GM12878 (cell line): ENCODE data around the gene GSTM5. TPM values are rescaled to one million over a fixed set of nuclear protein-coding genes. Genes with fewer than 3 reads are reported as not detected.

Source experiments
- ATAC-seq: fragments of 200-7000 bp; cut with Tn5 transposase; 3 replicates; pipeline ENCODE4 v1.9.1; 2020; ENCODE audit warnings: mild to moderate bottlenecking, moderate library complexity
- BruUV-seq: library from RNA; stranded (reverse); fragments of 400-500 nt; replicated peaks from 2 replicates; lab custom pipeline; 2021; lab: Mats Ljungman, UMichigan
- CTCF ChIA-PET: fragments of 300-600 bp; sonication (Branson Sonifier 250); formaldehyde crosslinking; extraction: SDS; loops from one replicate; lab custom pipeline; 2021; ENCODE audit warnings: inconsistent platforms; lab: Yijun Ruan, JAX
- POLR2A ChIA-PET: fragments of 350-600 bp; formaldehyde crosslinking; extraction: SDS; loops from one replicate; lab custom pipeline; 2021; ENCODE audit warnings: inconsistent platforms; lab: Charles Lee
- RAD21 ChIA-PET: fragments of 300-600 bp; sonication (Branson Sonifier 250); formaldehyde crosslinking; loops from one replicate; lab custom pipeline; 2023; ENCODE audit warnings: antibody characterized with exemption; ENCODE audit not compliant: unreplicated experiment; lab: Charles Lee
- SMC1A ChIA-PET: fragments of 300-600 bp; sonication (Branson Sonifier 250); formaldehyde crosslinking; loops from one replicate; lab custom pipeline; 2023; ENCODE audit not compliant: unreplicated experiment, uncharacterized antibody; lab: Charles Lee
- DNase-seq: peaks from one replicate; pipeline ENCODE4 v3.0.0-alpha.2; 2011; ENCODE audit warnings: low read depth, low spot score
- FAIRE-seq: peaks from 3 replicates; lab custom pipeline; 2011; peaks lifted over from hg19 to GRCh38; lab: Jason Lieb, UNC
- H2AFZ ChIP-seq: 2 replicates; pipeline ENCODE4 v1.6.0; 2011; ENCODE audit warnings: low read depth, low read length, control low read depth; ENCODE audit not compliant: control insufficient read depth
- H3K27ac ChIP-seq: 2 replicates; pipeline ENCODE4 v1.5.1; 2011; ENCODE audit warnings: control low read depth; ENCODE audit not compliant: control insufficient read depth, insufficient read depth
- H3K27me3 ChIP-seq, 2 experiments: replicated peaks in 1 of 2; 2 replicates each; pipeline versions ENCODE4 v1.6.0 to v1.6.1; 2011; ENCODE audit warnings: low read length in 1 of 2; ENCODE audit not compliant: control insufficient read depth in 2 of 2, insufficient read depth in 2 of 2
- H3K36me3 ChIP-seq, 2 experiments: 2 replicates each; pipeline ENCODE4 v1.5.1; 2011; ENCODE audit warnings: low read length in 1 of 2; ENCODE audit not compliant: control insufficient read depth in 2 of 2, insufficient read depth in 2 of 2
- H3K4me1 ChIP-seq: 2 replicates; pipeline ENCODE4 v1.6.1; 2011; ENCODE audit warnings: mild to moderate bottlenecking, low read length, moderate library complexity, mixed read lengths; ENCODE audit not compliant: control insufficient read depth, insufficient read depth
- H3K4me2 ChIP-seq: 2 replicates; pipeline ENCODE4 v1.6.0; 2011; ENCODE audit warnings: control low read depth; ENCODE audit not compliant: control insufficient read depth, insufficient read depth
- H3K4me3 ChIP-seq: fragments of 200-600 bp; sonication (generic); 2 replicates; pipeline ENCODE4 v1.5.1; 2016
- H3K79me2 ChIP-seq: 2 replicates; pipeline ENCODE4 v1.6.0; 2011; ENCODE audit warnings: low read length; ENCODE audit not compliant: control insufficient read depth, insufficient read depth
- H3K9ac ChIP-seq: 2 replicates; pipeline ENCODE4 v1.8.0; 2011; ENCODE audit warnings: low read length, control low read depth, mixed read lengths; ENCODE audit not compliant: control insufficient read depth, insufficient read depth
- H3K9me3 ChIP-seq: replicated peaks from 3 replicates; pipeline ENCODE4 v1.5.1; 2011; ENCODE audit warnings: mild to moderate bottlenecking, low read length; ENCODE audit not compliant: control insufficient read depth, insufficient read depth
- H4K20me1 ChIP-seq: 2 replicates; pipeline ENCODE4 v1.6.0; 2011; ENCODE audit not compliant: control insufficient read depth, insufficient read depth
- BCLAF1 ChIP-seq: fragments of 450-650 bp; IDR thresholded peaks from 2 replicates; pipeline ENCODE4 v1.6.1; 2017; ENCODE audit warnings: antibody characterized with exemption, mild to moderate bottlenecking, moderate library complexity
- CEBPB ChIP-seq, 2 experiments: fragments of 150-350 bp in 1 of 2; IDR thresholded peaks; 2 replicates each; pipeline ENCODE4 v1.6.1; 2012 to 2014; ENCODE audit warnings: low read depth in 2 of 2, low read length in 2 of 2, borderline replicate concordance in 1 of 2, inconsistent platforms in 1 of 2
- CHD4 ChIP-seq: fragments of 200-600 bp; sonication (generic); IDR thresholded peaks from 2 replicates; pipeline ENCODE4 v1.6.1; 2016; ENCODE audit warnings: mild to moderate bottlenecking
- FOXK2 ChIP-seq: fragments of 450-650 bp; IDR thresholded peaks from 2 replicates; pipeline ENCODE4 v1.6.1; 2017; ENCODE audit warnings: mild to moderate bottlenecking, moderate library complexity
- HCFC1 ChIP-seq: fragments of 150-350 bp; IDR thresholded peaks from 2 replicates; pipeline ENCODE4 v1.6.1; 2014; ENCODE audit warnings: low read length
- JUNB ChIP-seq: IDR thresholded peaks from 2 replicates; pipeline ENCODE4 v1.6.1; 2016; ENCODE audit warnings: antibody characterized with exemption, mild to moderate bottlenecking
- MAX ChIP-seq: IDR thresholded peaks from 2 replicates; pipeline ENCODE4 v1.6.1; 2012; ENCODE audit warnings: low read depth, low read length, improper control_type of control experiment
- MTA2 ChIP-seq: fragments of 450-650 bp; IDR thresholded peaks from 2 replicates; pipeline ENCODE4 v1.6.1; 2016; ENCODE audit warnings: low read depth, mild to moderate bottlenecking, moderate library complexity
- NFXL1 ChIP-seq: fragments of 450-650 bp; IDR thresholded peaks from 2 replicates; pipeline ENCODE4 v1.6.1; 2017; ENCODE audit warnings: antibody characterized with exemption, mild to moderate bottlenecking, borderline replicate concordance
- NKRF ChIP-seq: fragments of 450-650 bp; conservative IDR thresholded peaks from 2 replicates; pipeline ENCODE4 v1.6.1; 2017; ENCODE audit warnings: mild to moderate bottlenecking, moderate library complexity
- POU2F2 ChIP-seq: IDR thresholded peaks from 3 replicates; pipeline ENCODE4 v1.6.1; 2011; ENCODE audit warnings: low read depth, mild to moderate bottlenecking, low read length, borderline replicate concordance
- RELA ChIP-seq: fragments of 450-650 bp; IDR thresholded peaks from 2 replicates; pipeline ENCODE4 v1.8.0; 2014; ENCODE audit warnings: borderline replicate concordance; ENCODE audit not compliant: partially characterized antibody
- SMAD1 ChIP-seq: fragments of 450-650 bp; IDR thresholded peaks from 2 replicates; pipeline ENCODE4 v1.6.1; 2018; ENCODE audit warnings: mild to moderate bottlenecking, low read depth; ENCODE audit not compliant: partially characterized antibody
- TAF1 ChIP-seq: IDR thresholded peaks from 2 replicates; pipeline ENCODE4 v1.6.1; 2011; ENCODE audit warnings: mild to moderate bottlenecking, low read depth, low read length, borderline replicate concordance
- TCF3 ChIP-seq: IDR thresholded peaks from 2 replicates; pipeline ENCODE4 v1.6.1; 2012; ENCODE audit warnings: low read depth, mild to moderate bottlenecking, low read length, borderline replicate concordance; ENCODE audit not compliant: insufficient read depth
- USF1 ChIP-seq: IDR thresholded peaks from 2 replicates; pipeline ENCODE4 v1.6.1; 2011; ENCODE audit warnings: borderline replicate concordance, low read depth, mild to moderate bottlenecking, moderate library complexity, mixed read lengths, low read length; ENCODE audit not compliant: insufficient read depth; ENCODE audit errors: extremely low read length
- ZNF274 ChIP-seq: IDR thresholded peaks from one replicate; pipeline ENCODE4 v1.8.0; 2011; ENCODE audit not compliant: insufficient read length, insufficient read depth
- WGBS: methylation state at CpG from one replicate; pipeline ENCODE4 v1.1.6; 2016; ENCODE audit warnings: low lambda C conversion rate; ENCODE audit not compliant: insufficient replicate concordance, insufficient coverage; ENCODE audit errors: missing lambda C conversion rate; 5-methylcytosine and 5-hydroxymethylcytosine counted together
- in situ Hi-C: fragments of 300-500 bp; cut with MboI; formaldehyde crosslinking; loops from 9 replicates; pipeline ENCODE4 v1.14.3; 2018; ENCODE audit warnings: mixed read lengths
- intact Hi-C: fragments of 100-400 bp; cut with micrococcal nuclease; formaldehyde crosslinking; loops from one replicate; pipeline ENCODE4 v1.14.2; 2022; ENCODE audit not compliant: unreplicated experiment
- polyA plus RNA-seq, 11 experiments: library from polyadenylated mRNA; depleted of rRNA in 4 of 11; unstranded in 6 of 11; stranded (reverse) in 5 of 11; fragments of >200 nt; fragmentation: Nextera tagmentation in 4 of 11; fragmentation: Illumina TruSeq in 1 of 11; extraction: Ambion mirVana in 4 of 11; extraction: Trizol in 1 of 11; gene quantifications; 1 replicate in 1 of 11; 2 replicates in 10 of 11; pipeline versions ENCODE4 v1.2.1 to v1.2.3, GENCODE V29; 2011 to 2016; ENCODE audit warnings: inconsistent platforms in 2 of 11, missing spikeins in 2 of 11, low read depth in 1 of 11
- total RNA-seq, 4 experiments: library from RNA; depleted of rRNA in 3 of 4; stranded (reverse); fragments of >200 nt in 3 of 4; fragmentation: Illumina TruSeq in 1 of 4; extraction: Trizol in 1 of 4; gene quantifications; 2 replicates each; pipeline versions ENCODE4 v1.2.1 to v1.2.3, GENCODE V29; 2013 to 2021

The GSTM5 gene
- total and polyA plus RNA-seq, 10 of the 15 experiments (the other 5 are each of a cell fraction or from before 2014, with no cell fraction given): 0.10 to 0.37 (median 0.26) TPM; not detected in 1

GRCh38 chr1:109697066-109697465 lies 15.0 kb upstream of the GSTM5 start:
- H3K36me3 ChIP-seq: no peaks in the 10 kb centered on the region
- ATAC-seq (no peak), DNase-seq (no peak), FAIRE-seq (no peak)
- H4K20me1 ChIP-seq: no peaks in the 10 kb centered on the region
- no peaks in the 10 kb centered on the region for H3K27me3 ChIP-seq
- H3K79me2 ChIP-seq: no peaks in the 10 kb centered on the region
- H3K9me3 ChIP-seq: no peaks in the 10 kb centered on the region
- ChIA-PET CTCF (no interaction called here), POLR2A (no interaction called here), SMC1A (no interaction called here), RAD21 (no interaction called here)
- no peak overlapping the region for H3K27ac ChIP-seq
- in situ Hi-C loops (no loop called here), intact Hi-C loops (no loop called here)
- H2AFZ ChIP-seq: no peak overlapping the region
- H3K9ac ChIP-seq: no peak overlapping the region
- H3K4me1 ChIP-seq: no peaks in the 10 kb centered on the region
- BruUV-seq: no TSS peak
- H3K4me3 ChIP-seq: no peak overlapping the region
- WGBS: 70% methylated on average over 4 of the region's 4 CpGs
- no peak overlapping the region for H3K4me2 ChIP-seq
- TF ChIP-seq HCFC1 (no peak), CHD4 (no peak), POU2F2 (no peak), MAX (no peak), FOXK2 (no peak), TCF3 (no peak), NFXL1 (no peak), SMAD1 (no peak), ZNF274 (no peak), NKRF (no peak), CEBPB (IDR thresholded peaks at IDR 0.05; ENCODE audit: borderline replicate concordance in 1 of 2, low read depth in 2 of 2, low read length in 2 of 2) (no peak), USF1 (no peak), TAF1 (no peak), BCLAF1 (no peak), JUNB (no peak), MTA2 (no peak), RELA (no peak)
